BLaER1 (cell line): Measurements from ENCODE around the gene FADS1.

ENCODE experiments used
- H3K27ac ChIP-seq: shearing (Covaris generic); formaldehyde crosslinking; 2 replicates; pipeline ENCODE4 v1.8.1; 2022
- H3K27me3 ChIP-seq: shearing (Covaris generic); formaldehyde crosslinking; 2 replicates; pipeline ENCODE4 v1.8.1; 2022
- H3K36me3 ChIP-seq: shearing (Covaris generic); formaldehyde crosslinking; 2 replicates; pipeline ENCODE4 v1.8.1; 2022
- H3K4me1 ChIP-seq: shearing (Covaris generic); formaldehyde crosslinking; 2 replicates; pipeline ENCODE4 v1.8.1; 2022
- H3K4me2 ChIP-seq: shearing (Covaris generic); formaldehyde crosslinking; 2 replicates; pipeline ENCODE4 v1.8.1; 2022
- H3K4me3 ChIP-seq: shearing (Covaris generic); formaldehyde crosslinking; 2 replicates; pipeline ENCODE4 v1.8.1; 2022
- H3K9ac ChIP-seq: shearing (Covaris generic); formaldehyde crosslinking; 2 replicates; pipeline ENCODE4 v1.8.1; 2022
- H3K9me3 ChIP-seq: shearing (Covaris generic); formaldehyde crosslinking; 2 replicates; pipeline ENCODE4 v1.8.1; 2022
- H4K20me1 ChIP-seq: shearing (Covaris generic); formaldehyde crosslinking; 2 replicates; pipeline ENCODE4 v1.8.1; 2022
- Cebpa-rat ChIP-seq: shearing (Covaris generic); IDR thresholded peaks from 2 replicates; pipeline ENCODE4 v1.8.1; 2022

The FADS1 gene

DNA sequence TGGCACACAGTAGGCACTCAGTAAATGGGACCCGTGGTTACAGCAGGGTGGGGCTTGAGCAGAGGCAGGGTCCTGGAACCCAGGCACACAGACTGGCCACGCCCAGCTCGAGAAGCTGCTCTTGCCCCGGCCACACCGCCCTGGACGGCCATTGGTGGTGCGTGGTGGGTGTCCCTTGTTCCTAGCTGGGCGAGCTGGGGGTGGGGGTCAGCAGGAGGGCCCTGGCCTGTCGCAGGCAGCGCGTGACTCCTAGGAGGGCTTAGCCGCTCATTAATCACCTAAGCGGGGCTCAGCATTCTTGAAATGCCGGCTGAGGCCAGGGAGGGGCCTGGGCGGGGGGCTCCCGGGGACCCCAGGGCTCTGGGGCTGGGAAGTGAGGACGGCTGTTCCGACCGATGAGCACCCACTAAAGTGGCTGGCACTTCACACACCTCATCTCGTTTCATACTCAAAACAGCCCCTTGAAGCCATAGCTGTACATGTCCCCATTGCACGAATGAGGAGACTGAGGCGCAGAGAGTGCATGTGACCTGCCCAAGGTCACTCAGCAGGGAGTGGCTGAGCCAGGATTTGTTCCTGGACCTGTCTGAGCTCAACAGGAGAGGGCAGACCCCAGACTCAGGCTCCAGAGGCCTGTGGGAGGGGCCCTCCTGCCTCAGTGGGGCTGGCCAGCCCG lies 52.7 kb downstream of the FADS1 start:
- H3K9ac ChIP-seq, result no peak overlapping the region
- H3K27me3 ChIP-seq, result no peaks in the 10 kb centered on the region
- H3K4me1 ChIP-seq, result peaks cover 15% of the 10 kb centered on the region
- H3K4me3 ChIP-seq, result no peak overlapping the region
- H3K9me3 ChIP-seq, result no peaks in the 10 kb centered on the region
- no peaks in the 10 kb centered on the region for H3K36me3 ChIP-seq
- H3K4me2 ChIP-seq, result no peak overlapping the region
- no peaks in the 10 kb centered on the region for H4K20me1 ChIP-seq
- no peak overlapping the region for H3K27ac ChIP-seq
- no peak for TF ChIP-seq Cebpa-rat

DNA sequence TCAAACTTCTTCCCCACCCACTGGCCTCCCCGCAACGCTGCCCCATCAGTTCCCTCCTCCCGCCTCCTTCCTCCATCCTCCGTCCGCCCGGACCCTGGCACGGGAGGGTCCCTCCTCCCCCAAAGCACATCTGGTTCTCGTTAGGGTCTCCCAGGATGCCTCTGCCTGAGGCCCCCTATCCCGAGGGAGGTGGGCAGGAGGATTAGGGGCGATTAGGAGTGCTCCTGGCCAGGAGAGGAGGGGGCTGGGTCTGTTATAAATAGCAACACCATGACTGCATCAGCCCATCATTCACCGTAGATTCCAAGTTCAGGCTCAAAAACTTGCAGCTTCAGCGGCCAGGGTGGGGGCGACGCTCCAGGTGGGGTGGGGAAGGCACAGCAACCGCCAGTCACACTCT lies 54.0 kb downstream of the FADS1 start:
- no peaks in the 10 kb centered on the region for H3K36me3 ChIP-seq
- no peak overlapping the region for H3K4me2 ChIP-seq
- H3K9me3 ChIP-seq, result no peaks in the 10 kb centered on the region
- no peaks in the 10 kb centered on the region for H4K20me1 ChIP-seq
- no peak overlapping the region for H3K27ac ChIP-seq
- peaks cover 5% of the 10 kb centered on the region for H3K4me1 ChIP-seq
- H3K9ac ChIP-seq, result no peak overlapping the region
- no peaks in the 10 kb centered on the region for H3K27me3 ChIP-seq
- no peak overlapping the region for H3K4me3 ChIP-seq
- TF ChIP-seq Cebpa-rat, result no peak

DNA sequence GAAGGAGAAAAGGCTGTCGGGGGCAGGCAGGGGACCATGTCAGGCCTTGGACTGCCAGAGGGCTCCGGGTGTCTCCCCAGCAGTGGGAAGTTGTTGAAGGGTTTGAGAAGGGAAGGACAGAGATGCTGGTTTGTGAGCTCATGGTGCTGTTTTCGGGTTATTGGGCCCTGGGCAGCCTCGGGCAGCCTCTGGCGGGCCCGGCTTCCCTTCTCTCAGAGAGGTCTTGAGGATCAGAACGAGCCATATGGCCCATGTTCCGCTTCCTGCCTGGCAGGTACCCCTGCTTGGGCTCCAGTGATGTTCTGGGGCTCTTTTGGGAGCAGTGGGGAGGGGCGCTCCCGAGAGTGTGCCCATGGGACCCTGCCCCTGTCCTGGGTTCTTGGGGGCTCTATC lies 54.6 kb downstream of the FADS1 start:
- H3K4me1 ChIP-seq, result peaks cover 11% of the 10 kb centered on the region
- no peak for TF ChIP-seq Cebpa-rat
- H3K4me3 ChIP-seq, result no peak overlapping the region
- no peak overlapping the region for H3K4me2 ChIP-seq
- no peaks in the 10 kb centered on the region for H3K27me3 ChIP-seq
- no peaks in the 10 kb centered on the region for H3K36me3 ChIP-seq
- H3K9me3 ChIP-seq, result no peaks in the 10 kb centered on the region
- H3K9ac ChIP-seq, result no peak overlapping the region
- no peak overlapping the region for H3K27ac ChIP-seq
- no peaks in the 10 kb centered on the region for H4K20me1 ChIP-seq

DNA sequence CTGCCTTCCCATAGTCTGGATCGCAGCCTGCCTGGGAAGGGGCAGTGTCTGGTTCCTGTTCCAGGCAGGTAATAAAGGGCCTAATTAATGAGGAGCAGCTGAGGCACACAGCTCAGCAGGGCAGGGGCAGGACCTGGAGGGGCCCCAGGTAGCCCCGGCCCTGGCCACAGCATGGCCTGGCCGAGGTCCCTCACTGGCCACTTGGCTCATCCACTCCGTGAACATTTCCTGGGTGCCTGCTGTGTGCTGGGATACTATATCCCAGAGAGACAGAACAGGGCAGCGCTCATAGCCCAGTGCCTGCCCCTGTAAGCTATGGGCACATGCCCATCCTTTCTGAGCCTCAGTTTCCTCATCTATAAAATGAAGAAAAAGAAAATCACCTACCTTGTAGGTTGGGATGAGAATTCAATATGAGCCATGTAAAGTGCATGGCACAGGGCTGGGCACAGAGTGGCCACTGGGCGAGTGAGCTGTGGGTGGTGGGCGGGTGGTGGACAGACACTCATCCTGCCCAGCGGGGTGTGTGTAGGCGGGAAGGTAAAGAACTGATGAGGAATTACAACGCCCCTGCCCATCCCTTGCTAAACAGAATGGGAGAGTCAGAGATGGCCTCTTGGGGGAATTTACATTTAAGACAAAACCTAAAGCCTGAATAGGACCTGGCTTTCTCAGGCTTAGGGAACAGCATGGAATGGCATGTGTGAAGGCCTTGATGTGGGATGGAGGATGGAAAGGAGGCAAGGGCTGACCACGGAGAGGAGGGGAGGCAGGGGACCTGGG lies 55.2 kb downstream of the FADS1 start:
- no peak overlapping the region for H3K27ac ChIP-seq
- H3K4me3 ChIP-seq, result no peak overlapping the region
- peaks cover 12% of the 10 kb centered on the region for H3K4me1 ChIP-seq
- no peaks in the 10 kb centered on the region for H3K27me3 ChIP-seq
- no peak overlapping the region for H3K4me2 ChIP-seq
- H3K9ac ChIP-seq, result no peak overlapping the region
- no peaks in the 10 kb centered on the region for H3K36me3 ChIP-seq
- no peaks in the 10 kb centered on the region for H3K9me3 ChIP-seq
- no peaks in the 10 kb centered on the region for H4K20me1 ChIP-seq
- no peak for TF ChIP-seq Cebpa-rat

DNA sequence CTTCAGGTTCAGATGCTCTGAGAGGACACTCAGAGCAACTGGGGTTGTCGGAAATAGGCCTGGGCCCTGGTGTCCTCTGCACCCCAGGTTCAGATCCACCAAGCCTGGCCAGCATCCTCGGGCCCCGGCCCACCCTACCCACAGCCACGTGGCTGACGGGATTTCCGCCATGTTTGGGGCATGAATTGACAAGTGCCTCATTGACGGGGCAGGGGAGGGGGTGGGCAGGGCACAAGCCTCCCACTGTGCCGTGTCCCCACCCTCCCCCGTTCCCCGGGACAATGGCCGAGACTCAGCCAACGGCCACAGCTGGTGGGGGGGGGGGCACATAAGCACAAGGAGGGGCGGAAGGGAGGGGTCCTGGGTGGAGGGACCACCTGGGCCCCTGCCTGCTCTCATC lies 55.9 kb downstream of the FADS1 start:
- Histone ChIP-seq H3K9ac (no peak overlapping the region), H3K27me3 (no peaks in the 10 kb centered on the region), H3K9me3 (no peaks in the 10 kb centered on the region), H3K27ac (no peak overlapping the region), H3K4me1 (peaks cover 19% of the 10 kb centered on the region), H3K36me3 (no peaks in the 10 kb centered on the region), H4K20me1 (no peaks in the 10 kb centered on the region), H3K4me2 (no peak overlapping the region), H3K4me3 (no peak overlapping the region)
- TF ChIP-seq Cebpa-rat, result no peak

DNA sequence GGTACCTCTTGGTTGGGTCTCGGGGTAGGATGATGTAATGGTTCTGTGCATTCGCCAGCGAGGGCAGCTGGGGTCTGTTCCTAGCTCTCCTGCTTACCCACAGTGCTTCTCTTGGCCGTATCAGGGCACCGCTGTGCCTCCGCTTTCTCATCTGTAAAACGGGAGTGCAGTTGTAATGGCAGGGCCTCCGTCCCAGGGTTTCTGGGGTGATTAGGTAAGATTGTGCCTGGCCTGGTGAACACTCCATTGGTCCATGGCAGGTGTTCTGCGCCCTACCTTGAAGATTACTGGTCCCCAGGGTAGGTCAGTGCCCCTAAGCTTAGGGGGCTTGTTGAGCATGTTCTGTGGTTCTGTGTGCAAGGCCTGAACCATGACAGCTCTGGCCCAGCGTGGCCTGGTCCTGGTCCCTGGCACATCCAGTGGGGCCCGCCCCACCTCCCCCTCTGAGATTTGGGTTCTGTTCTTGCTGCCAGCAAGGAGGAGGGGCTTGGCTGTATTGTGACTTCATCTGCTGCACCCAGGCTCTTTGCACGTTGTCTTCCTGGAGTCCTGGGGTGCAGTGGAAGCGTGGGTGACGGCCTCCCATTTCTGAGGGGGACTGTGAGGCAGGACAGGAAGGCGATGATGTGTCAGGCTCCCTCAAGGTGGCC lies 59.5 kb downstream of the FADS1 start:
- peak overlapping the region; percentile 85 for H3K4me2 ChIP-seq
- no peaks in the 10 kb centered on the region for H4K20me1 ChIP-seq
- peak overlapping the region; percentile 66; the same call in 1 of the 2 replicates for H3K27ac ChIP-seq
- H3K36me3 ChIP-seq, result no peaks in the 10 kb centered on the region
- H3K4me3 ChIP-seq, result no peak overlapping the region
- peaks cover 32% of the 10 kb centered on the region for H3K4me1 ChIP-seq
- peaks cover 31% of the 10 kb centered on the region for H3K27me3 ChIP-seq
- no peak overlapping the region for H3K9ac ChIP-seq
- H3K9me3 ChIP-seq, result no peaks in the 10 kb centered on the region
- no peak for TF ChIP-seq Cebpa-rat

DNA sequence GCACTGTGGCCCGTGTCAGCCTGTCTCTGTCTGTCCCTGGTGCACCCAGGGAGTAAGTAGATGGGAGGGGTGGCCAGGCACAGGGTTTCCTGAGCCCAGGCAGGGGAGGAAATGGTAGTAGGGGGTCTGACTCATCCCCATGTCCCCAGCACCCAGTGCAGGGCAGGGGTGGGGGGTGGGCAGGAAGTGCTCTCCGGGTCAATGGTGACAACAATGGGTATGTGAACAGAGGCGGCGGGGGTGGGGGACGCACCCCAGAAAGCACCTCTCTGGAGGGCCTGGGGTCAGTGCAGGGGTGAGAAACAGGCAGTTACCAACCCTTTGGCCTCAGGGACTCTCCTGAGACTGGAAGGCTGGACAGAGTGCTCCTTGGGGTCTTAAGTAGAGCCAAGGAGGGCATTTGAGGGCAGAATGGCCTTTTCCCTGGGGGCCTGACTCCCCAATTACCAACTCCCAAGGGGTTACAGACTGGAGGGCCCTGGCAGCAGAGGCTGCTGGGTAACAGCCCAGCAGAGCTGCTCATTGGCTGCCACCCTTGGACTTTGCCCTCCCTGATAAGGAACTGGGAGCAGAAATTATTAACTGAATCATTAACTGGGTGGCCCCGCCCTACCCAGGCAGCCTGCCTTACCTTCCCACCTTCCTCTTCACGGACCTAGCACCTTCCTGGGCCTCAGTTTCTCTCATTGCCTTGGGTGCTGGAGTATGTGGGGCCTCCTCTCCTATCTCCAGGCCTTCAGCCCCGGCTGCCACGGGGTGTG lies 60.2 kb downstream of the FADS1 start:
- H3K4me3 ChIP-seq, result no peak overlapping the region
- H4K20me1 ChIP-seq, result no peaks in the 10 kb centered on the region
- H3K27me3 ChIP-seq, result peaks cover 38% of the 10 kb centered on the region
- peaks cover 32% of the 10 kb centered on the region for H3K4me1 ChIP-seq
- H3K9me3 ChIP-seq, result no peaks in the 10 kb centered on the region
- no peak overlapping the region for H3K9ac ChIP-seq
- H3K27ac ChIP-seq, result peak overlapping the region; percentile 66; the same call in 1 of the 2 replicates
- no peak for TF ChIP-seq Cebpa-rat
- peak overlapping the region; percentile 85 for H3K4me2 ChIP-seq
- H3K36me3 ChIP-seq, result no peaks in the 10 kb centered on the region

DNA sequence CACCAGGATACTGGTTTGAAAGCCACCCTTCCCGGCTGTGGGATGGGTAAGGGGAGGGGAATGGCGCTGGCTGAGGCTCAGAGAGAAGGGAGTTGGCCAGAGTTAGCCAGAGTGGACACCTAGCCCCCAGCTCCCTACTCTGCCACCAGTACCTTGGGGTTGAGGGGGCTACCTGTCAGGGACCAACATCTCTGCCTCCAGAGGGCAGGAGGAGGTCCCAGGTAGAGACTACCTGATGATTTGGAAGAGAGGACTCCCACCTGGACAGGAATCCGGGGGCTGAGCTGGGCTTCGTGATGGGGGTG lies 60.7 kb downstream of the FADS1 start:
- Histone ChIP-seq H3K9ac (no peak overlapping the region), H4K20me1 (no peaks in the 10 kb centered on the region), H3K36me3 (no peaks in the 10 kb centered on the region), H3K27ac (0 out of 2 replicates have a peak overlapping the region, but pooled peaks have one; percentile 66), H3K4me2 (peak overlapping the region; percentile 85), H3K4me1 (peaks cover 32% of the 10 kb centered on the region), H3K4me3 (no peak overlapping the region), H3K9me3 (no peaks in the 10 kb centered on the region), H3K27me3 (peaks cover 44% of the 10 kb centered on the region)
- TF ChIP-seq Cebpa-rat, result no peak

DNA sequence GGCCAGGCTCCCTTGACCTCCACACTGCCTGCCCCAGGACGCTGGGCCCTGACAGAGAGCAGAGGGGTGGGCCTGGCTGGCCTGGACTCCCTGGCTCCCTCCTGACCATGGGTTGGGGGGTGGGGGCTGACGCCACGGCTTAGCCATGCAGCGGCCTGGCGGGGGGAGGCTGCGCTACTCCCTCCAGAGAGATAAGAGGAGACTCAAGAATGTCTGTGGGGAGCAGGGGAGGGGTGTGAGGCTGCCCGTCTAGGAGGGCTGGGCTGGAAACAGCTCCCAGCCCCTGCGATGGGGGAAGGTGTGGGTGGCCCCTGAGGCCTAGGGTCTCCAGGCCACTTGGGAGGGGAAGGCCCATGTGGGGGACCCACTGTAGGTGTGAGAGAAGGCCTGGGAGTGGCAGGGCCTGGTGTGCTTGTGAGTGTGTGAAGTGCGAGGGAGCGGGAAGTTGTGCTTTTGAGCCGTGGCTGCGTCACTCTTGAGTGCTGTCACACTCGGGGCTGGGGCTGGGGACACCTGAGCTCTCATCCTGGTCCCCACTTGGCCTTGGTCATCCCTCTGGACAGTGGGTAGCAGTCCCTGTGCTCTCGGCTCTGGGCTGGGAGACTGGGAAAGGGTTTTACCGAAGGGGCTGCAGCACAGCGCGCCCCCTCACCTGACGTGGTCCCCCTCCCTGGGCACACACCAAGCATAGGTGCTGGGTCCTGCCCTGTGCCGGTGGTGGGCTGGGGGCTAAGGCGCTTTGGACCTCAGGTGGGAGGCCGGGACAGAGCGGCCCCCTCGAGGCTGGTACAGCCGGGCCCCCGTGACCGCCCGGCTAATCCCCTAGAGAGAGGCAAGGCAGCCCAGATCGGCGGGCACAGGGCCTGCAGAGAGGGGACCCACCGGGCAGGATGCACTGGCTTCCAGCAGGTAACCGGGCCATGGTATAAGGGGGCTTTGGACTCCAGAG lies 62.0 kb downstream of the FADS1 start:
- H3K9me3 ChIP-seq, result no peaks in the 10 kb centered on the region
- no peak overlapping the region for H3K4me3 ChIP-seq
- no peak overlapping the region for H3K27ac ChIP-seq
- TF ChIP-seq Cebpa-rat, result no peak
- no peak overlapping the region for H3K9ac ChIP-seq
- peaks cover 55% of the 10 kb centered on the region for H3K27me3 ChIP-seq
- no peaks in the 10 kb centered on the region for H3K36me3 ChIP-seq
- no peak overlapping the region for H3K4me2 ChIP-seq
- peaks cover 32% of the 10 kb centered on the region for H3K4me1 ChIP-seq
- H4K20me1 ChIP-seq, result no peaks in the 10 kb centered on the region
